HepG2 (cell line): ENCODE results near the gene CIAO3. TPM values are rescaled to one million over a fixed set of nuclear protein-coding genes. Genes with fewer than 3 reads are reported as not detected.

ENCODE experiments used
- BORCS8-MEF2B ChIP-seq: sonication (generic); formaldehyde crosslinking; IDR thresholded peaks from 2 replicates; pipeline ENCODE4 v1.8.0; 2022; ENCODE audit warnings: mild to moderate bottlenecking, missing genetic modification reagents
- FOSL1 ChIP-seq: sonication (generic); formaldehyde crosslinking; IDR thresholded peaks from 2 replicates; pipeline ENCODE4 v1.9.0; 2021; ENCODE audit warnings: missing genetic modification reagents, borderline replicate concordance
- FOXO1 ChIP-seq: sonication (generic); formaldehyde crosslinking; IDR thresholded peaks from 2 replicates; pipeline ENCODE4 v1.4.0; 2020; ENCODE audit warnings: missing genetic modification reagents
- ISX ChIP-seq: sonication (generic); formaldehyde crosslinking; conservative IDR thresholded peaks from 2 replicates; pipeline ENCODE4 v1.5.0; 2020; ENCODE audit warnings: missing genetic modification reagents
- NFE2L1 ChIP-seq: sonication (generic); formaldehyde crosslinking; IDR thresholded peaks from 2 replicates; pipeline ENCODE4 v1.4.0; 2020; ENCODE audit warnings: missing genetic modification reagents, mild to moderate bottlenecking, borderline replicate concordance
- TAF1 ChIP-seq: sonication (generic); formaldehyde crosslinking; IDR thresholded peaks from 2 replicates; pipeline ENCODE4 v1.4.0; 2020; ENCODE audit warnings: missing genetic modification reagents
- TOPORS ChIP-seq: sonication (generic); formaldehyde crosslinking; IDR thresholded peaks from 2 replicates; pipeline ENCODE4 v1.8.0; 2023; ENCODE audit warnings: mild to moderate bottlenecking, missing genetic modification reagents
- ZBTB38 ChIP-seq: sonication (generic); formaldehyde crosslinking; IDR thresholded peaks from 2 replicates; pipeline ENCODE4 v1.5.1; 2020; ENCODE audit warnings: mild to moderate bottlenecking, missing genetic modification reagents
- polyA plus RNA-seq, 8 experiments: library from polyadenylated mRNA; depleted of rRNA in 3 of 8; stranded (reverse) in 7 of 8; unstranded in 1 of 8; fragments of >200 nt; fragmentation: Illumina TruSeq in 4 of 8; extraction: Trizol in 4 of 8; gene quantifications; 2 replicates each; pipeline versions ENCODE4 v1.2.1 to v1.2.3, GENCODE V29; 2011 to 2016; ENCODE audit warnings: low read depth in 4 of 8, missing spikeins in 1 of 8, mixed read lengths in 1 of 8; ENCODE audit not compliant: insufficient read depth in 1 of 8
- total RNA-seq, 5 experiments: library from RNA; depleted of rRNA; stranded (reverse); fragments of >200 nt; fragmentation: Illumina TruSeq; extraction: Trizol; gene quantifications; 2 replicates each; pipeline ENCODE4 v1.2.3, GENCODE V29; 2016; ENCODE audit warnings: low read depth in 1 of 5
- TF ChIP-seq, protein P1 (sequence below): sonication (generic); formaldehyde crosslinking; IDR thresholded peaks from 2 replicates; pipeline ENCODE4 v1.4.0; 2020; ENCODE audit warnings: missing genetic modification reagents
- TF ChIP-seq, protein P2 (sequence below): sonication (generic); formaldehyde crosslinking; IDR thresholded peaks from 2 replicates; pipeline ENCODE4 v1.5.1; 2020; ENCODE audit warnings: mild to moderate bottlenecking, missing genetic modification reagents, moderate library complexity
- TF ChIP-seq, protein P3 (sequence below): sonication (generic); formaldehyde crosslinking; IDR thresholded peaks from 2 replicates; pipeline ENCODE4 v1.4.0; 2020; ENCODE audit warnings: mild to moderate bottlenecking, missing genetic modification reagents
- TF ChIP-seq, protein P4 (sequence below): sonication (generic); formaldehyde crosslinking; IDR thresholded peaks from 2 replicates; pipeline ENCODE4 v1.5.1; 2020; ENCODE audit warnings: missing genetic modification reagents, mild to moderate bottlenecking, borderline replicate concordance
- TF ChIP-seq, protein P5 (sequence below): sonication (generic); formaldehyde crosslinking; IDR thresholded peaks from 2 replicates; pipeline ENCODE4 v1.4.0; 2020; ENCODE audit warnings: missing genetic modification reagents

The CIAO3 gene
- total and polyA plus RNA-seq, 2 of the 13 experiments (the other 11 are each of a cell fraction or from before 2014, with no cell fraction given): 21.7 to 25.0 TPM

DNA sequence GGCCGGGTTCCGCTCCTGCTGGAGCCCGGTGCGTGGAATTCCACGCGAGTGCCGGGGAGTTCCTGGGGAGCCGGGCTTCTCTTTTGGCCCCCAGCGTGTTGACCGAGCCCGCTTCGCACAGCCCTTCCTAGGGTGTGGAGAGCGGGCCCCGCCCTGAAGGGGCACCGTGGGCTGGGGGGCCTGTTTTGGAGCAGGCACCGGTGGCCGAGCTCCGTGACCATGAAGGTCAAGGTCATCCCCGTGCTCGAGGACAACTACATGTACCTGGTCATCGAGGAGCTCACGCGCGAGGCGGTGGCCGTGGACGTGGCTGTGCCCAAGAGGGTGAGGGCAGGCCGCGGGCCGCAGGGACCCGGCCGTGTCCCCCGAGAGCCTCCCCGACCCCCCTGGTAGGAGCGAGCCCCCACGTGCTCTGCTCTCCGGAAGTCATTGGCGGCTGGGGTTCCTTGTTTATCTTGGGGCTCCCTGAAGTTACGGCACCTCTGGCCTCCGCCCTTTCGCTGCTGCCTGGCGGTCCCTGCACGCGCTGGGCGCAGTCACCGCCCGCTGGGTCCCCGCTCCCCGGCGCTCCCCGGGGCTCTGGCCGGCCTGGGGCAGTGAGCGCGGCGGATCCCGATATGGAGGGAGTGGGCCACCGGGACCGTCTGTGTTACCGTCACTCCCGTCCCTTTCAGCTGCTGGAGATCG lies 13.4 kb downstream of the CIAO3 start (continued):
- TF ChIP-seq, protein P1, sequence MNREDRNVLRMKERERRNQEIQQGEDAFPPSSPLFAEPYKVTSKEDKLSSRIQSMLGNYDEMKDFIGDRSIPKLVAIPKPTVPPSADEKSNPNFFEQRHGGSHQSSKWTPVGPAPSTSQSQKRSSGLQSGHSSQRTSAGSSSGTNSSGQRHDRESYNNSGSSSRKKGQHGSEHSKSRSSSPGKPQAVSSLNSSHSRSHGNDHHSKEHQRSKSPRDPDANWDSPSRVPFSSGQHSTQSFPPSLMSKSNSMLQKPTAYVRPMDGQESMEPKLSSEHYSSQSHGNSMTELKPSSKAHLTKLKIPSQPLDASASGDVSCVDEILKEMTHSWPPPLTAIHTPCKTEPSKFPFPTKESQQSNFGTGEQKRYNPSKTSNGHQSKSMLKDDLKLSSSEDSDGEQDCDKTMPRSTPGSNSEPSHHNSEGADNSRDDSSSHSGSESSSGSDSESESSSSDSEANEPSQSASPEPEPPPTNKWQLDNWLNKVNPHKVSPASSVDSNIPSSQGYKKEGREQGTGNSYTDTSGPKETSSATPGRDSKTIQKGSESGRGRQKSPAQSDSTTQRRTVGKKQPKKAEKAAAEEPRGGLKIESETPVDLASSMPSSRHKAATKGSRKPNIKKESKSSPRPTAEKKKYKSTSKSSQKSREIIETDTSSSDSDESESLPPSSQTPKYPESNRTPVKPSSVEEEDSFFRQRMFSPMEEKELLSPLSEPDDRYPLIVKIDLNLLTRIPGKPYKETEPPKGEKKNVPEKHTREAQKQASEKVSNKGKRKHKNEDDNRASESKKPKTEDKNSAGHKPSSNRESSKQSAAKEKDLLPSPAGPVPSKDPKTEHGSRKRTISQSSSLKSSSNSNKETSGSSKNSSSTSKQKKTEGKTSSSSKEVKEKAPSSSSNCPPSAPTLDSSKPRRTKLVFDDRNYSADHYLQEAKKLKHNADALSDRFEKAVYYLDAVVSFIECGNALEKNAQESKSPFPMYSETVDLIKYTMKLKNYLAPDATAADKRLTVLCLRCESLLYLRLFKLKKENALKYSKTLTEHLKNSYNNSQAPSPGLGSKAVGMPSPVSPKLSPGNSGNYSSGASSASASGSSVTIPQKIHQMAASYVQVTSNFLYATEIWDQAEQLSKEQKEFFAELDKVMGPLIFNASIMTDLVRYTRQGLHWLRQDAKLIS: no peak
- TF ChIP-seq BORCS8-MEF2B (CRISPR knock-in tag) (no peak), ISX (CRISPR knock-in tag) (no peak), TAF1 (CRISPR knock-in tag) (peak; percentile 29; the same call in 1 of the 2 replicates), ZBTB38 (CRISPR knock-in tag) (peak; percentile 34; the same call in 1 of the 2 replicates), NFE2L1 (CRISPR knock-in tag) (no peak), TOPORS (CRISPR knock-in tag) (peak; percentile 63; the same call in 1 of the 2 replicates), FOSL1 (CRISPR knock-in tag) (no peak), FOXO1 (0 out of 2 replicates have a peak, but pooled peaks have one; percentile 8)
- TF ChIP-seq, protein P2, sequence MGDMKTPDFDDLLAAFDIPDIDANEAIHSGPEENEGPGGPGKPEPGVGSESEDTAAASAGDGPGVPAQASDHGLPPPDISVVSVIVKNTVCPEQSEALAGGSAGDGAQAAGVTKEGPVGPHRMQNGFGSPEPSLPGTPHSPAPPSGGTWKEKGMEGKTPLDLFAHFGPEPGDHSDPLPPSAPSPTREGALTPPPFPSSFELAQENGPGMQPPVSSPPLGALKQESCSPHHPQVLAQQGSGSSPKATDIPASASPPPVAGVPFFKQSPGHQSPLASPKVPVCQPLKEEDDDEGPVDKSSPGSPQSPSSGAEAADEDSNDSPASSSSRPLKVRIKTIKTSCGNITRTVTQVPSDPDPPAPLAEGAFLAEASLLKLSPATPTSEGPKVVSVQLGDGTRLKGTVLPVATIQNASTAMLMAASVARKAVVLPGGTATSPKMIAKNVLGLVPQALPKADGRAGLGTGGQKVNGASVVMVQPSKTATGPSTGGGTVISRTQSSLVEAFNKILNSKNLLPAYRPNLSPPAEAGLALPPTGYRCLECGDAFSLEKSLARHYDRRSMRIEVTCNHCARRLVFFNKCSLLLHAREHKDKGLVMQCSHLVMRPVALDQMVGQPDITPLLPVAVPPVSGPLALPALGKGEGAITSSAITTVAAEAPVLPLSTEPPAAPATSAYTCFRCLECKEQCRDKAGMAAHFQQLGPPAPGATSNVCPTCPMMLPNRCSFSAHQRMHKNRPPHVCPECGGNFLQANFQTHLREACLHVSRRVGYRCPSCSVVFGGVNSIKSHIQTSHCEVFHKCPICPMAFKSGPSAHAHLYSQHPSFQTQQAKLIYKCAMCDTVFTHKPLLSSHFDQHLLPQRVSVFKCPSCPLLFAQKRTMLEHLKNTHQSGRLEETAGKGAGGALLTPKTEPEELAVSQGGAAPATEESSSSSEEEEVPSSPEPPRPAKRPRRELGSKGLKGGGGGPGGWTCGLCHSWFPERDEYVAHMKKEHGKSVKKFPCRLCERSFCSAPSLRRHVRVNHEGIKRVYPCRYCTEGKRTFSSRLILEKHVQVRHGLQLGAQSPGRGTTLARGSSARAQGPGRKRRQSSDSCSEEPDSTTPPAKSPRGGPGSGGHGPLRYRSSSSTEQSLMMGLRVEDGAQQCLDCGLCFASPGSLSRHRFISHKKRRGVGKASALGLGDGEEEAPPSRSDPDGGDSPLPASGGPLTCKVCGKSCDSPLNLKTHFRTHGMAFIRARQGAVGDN (CRISPR knock-in tag): peak; percentile 69
- TF ChIP-seq, protein P3, sequence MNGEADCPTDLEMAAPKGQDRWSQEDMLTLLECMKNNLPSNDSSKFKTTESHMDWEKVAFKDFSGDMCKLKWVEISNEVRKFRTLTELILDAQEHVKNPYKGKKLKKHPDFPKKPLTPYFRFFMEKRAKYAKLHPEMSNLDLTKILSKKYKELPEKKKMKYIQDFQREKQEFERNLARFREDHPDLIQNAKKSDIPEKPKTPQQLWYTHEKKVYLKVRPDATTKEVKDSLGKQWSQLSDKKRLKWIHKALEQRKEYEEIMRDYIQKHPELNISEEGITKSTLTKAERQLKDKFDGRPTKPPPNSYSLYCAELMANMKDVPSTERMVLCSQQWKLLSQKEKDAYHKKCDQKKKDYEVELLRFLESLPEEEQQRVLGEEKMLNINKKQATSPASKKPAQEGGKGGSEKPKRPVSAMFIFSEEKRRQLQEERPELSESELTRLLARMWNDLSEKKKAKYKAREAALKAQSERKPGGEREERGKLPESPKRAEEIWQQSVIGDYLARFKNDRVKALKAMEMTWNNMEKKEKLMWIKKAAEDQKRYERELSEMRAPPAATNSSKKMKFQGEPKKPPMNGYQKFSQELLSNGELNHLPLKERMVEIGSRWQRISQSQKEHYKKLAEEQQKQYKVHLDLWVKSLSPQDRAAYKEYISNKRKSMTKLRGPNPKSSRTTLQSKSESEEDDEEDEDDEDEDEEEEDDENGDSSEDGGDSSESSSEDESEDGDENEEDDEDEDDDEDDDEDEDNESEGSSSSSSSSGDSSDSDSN (CRISPR knock-in tag): peak; percentile 65
- TF ChIP-seq, protein P4, sequence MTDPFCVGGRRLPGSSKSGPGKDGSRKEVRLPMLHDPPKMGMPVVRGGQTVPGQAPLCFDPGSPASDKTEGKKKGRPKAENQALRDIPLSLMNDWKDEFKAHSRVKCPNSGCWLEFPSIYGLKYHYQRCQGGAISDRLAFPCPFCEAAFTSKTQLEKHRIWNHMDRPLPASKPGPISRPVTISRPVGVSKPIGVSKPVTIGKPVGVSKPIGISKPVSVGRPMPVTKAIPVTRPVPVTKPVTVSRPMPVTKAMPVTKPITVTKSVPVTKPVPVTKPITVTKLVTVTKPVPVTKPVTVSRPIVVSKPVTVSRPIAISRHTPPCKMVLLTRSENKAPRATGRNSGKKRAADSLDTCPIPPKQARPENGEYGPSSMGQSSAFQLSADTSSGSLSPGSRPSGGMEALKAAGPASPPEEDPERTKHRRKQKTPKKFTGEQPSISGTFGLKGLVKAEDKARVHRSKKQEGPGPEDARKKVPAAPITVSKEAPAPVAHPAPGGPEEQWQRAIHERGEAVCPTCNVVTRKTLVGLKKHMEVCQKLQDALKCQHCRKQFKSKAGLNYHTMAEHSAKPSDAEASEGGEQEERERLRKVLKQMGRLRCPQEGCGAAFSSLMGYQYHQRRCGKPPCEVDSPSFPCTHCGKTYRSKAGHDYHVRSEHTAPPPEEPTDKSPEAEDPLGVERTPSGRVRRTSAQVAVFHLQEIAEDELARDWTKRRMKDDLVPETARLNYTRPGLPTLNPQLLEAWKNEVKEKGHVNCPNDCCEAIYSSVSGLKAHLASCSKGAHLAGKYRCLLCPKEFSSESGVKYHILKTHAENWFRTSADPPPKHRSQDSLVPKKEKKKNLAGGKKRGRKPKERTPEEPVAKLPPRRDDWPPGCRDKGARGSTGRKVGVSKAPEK (CRISPR knock-in tag): no peak
- TF ChIP-seq, protein P5, sequence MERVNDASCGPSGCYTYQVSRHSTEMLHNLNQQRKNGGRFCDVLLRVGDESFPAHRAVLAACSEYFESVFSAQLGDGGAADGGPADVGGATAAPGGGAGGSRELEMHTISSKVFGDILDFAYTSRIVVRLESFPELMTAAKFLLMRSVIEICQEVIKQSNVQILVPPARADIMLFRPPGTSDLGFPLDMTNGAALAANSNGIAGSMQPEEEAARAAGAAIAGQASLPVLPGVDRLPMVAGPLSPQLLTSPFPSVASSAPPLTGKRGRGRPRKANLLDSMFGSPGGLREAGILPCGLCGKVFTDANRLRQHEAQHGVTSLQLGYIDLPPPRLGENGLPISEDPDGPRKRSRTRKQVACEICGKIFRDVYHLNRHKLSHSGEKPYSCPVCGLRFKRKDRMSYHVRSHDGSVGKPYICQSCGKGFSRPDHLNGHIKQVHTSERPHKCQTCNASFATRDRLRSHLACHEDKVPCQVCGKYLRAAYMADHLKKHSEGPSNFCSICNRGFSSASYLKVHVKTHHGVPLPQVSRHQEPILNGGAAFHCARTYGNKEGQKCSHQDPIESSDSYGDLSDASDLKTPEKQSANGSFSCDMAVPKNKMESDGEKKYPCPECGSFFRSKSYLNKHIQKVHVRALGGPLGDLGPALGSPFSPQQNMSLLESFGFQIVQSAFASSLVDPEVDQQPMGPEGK (CRISPR knock-in tag): peak; percentile 70
